Hepatocyte (in vitro differentiated cells): ENCODE measurements around the gene SPINK14. TPM values are rescaled to one million over a fixed set of nuclear protein-coding genes. Genes with fewer than 3 reads are reported as not detected.

Experiments
- DNase-seq: peaks from one replicate; pipeline ENCODE4 v3.0.0-alpha.2; 2016; ENCODE audit warnings: low spot score
- H2AFZ ChIP-seq: fragments of 200-600 bp; sonication (generic); 2 replicates; pipeline ENCODE4 v1.6.0; 2016; ENCODE audit warnings: antibody characterized with exemption, mild to moderate bottlenecking
- H3K27ac ChIP-seq: fragments of 200-600 bp; sonication (generic); 2 replicates; pipeline ENCODE4 v1.5.1; 2016; ENCODE audit warnings: mild to moderate bottlenecking
- H3K27me3 ChIP-seq: fragments of 200-600 bp; sonication (generic); 2 replicates; pipeline ENCODE4 v1.6.1; 2016
- H3K36me3 ChIP-seq: fragments of 200-600 bp; sonication (generic); replicated peaks from 2 replicates; pipeline ENCODE4 v1.5.1; 2016; ENCODE audit warnings: low read depth; ENCODE audit not compliant: insufficient read depth
- H3K4me1 ChIP-seq: fragments of 200-600 bp; sonication (generic); 2 replicates; pipeline ENCODE4 v1.5.1; 2016; ENCODE audit warnings: mild to moderate bottlenecking, moderate library complexity; ENCODE audit not compliant: insufficient read depth
- H3K4me2 ChIP-seq: fragments of 200-600 bp; sonication (generic); 2 replicates; pipeline ENCODE4 v1.6.0; 2016
- H3K4me3 ChIP-seq: fragments of 200-600 bp; sonication (generic); 2 replicates; pipeline ENCODE4 v1.5.1; 2016; ENCODE audit warnings: mild to moderate bottlenecking
- H3K79me2 ChIP-seq: fragments of 200-600 bp; sonication (generic); 2 replicates; pipeline ENCODE4 v1.6.0; 2017; ENCODE audit warnings: mild to moderate bottlenecking
- H3K9me2 ChIP-seq: fragments of 200-600 bp; sonication (generic); replicated peaks from 2 replicates; pipeline ENCODE4 v1.6.0; 2017; ENCODE audit warnings: mild to moderate bottlenecking; ENCODE audit not compliant: insufficient read depth
- H3K9me3 ChIP-seq: fragments of 200-600 bp; sonication (generic); 2 replicates; pipeline ENCODE4 v1.5.1; 2016; ENCODE audit warnings: low read depth, mild to moderate bottlenecking
- H4K20me1 ChIP-seq: fragments of 200-600 bp; sonication (generic); 2 replicates; pipeline ENCODE4 v1.6.0; 2016; ENCODE audit warnings: mild to moderate bottlenecking; ENCODE audit not compliant: insufficient read depth, poor library complexity, severe bottlenecking
- EZH2 ChIP-seq: fragments of 200-600 bp; sonication (generic); IDR thresholded peaks from 2 replicates; pipeline ENCODE4 v1.6.1; 2016; ENCODE audit warnings: antibody characterized with exemption, mild to moderate bottlenecking, borderline replicate concordance
- EZH2phosphoT487 ChIP-seq: fragments of 200-600 bp; sonication (generic); IDR thresholded peaks from one replicate; pipeline ENCODE4 v1.6.1; 2018; ENCODE audit warnings: antibody characterized with exemption, mild to moderate bottlenecking, low read depth, moderate library complexity; ENCODE audit not compliant: unreplicated experiment, severe bottlenecking
- WGBS: methylation state at CpG from one replicate; pipeline ENCODE4 v1.1.6; 2016; ENCODE audit warnings: low lambda C conversion rate; ENCODE audit errors: missing lambda C conversion rate; 5-methylcytosine and 5-hydroxymethylcytosine counted together
- polyA plus RNA-seq: library from polyadenylated mRNA; unstranded; fragments of >200 nt; fragmentation: Nextera tagmentation; extraction: Ambion mirVana; gene quantifications from 2 replicates; pipeline ENCODE4 v1.2.1, GENCODE V29; 2016
- total RNA-seq: library from RNA; depleted of rRNA; stranded (reverse); fragments of >200 nt; gene quantifications from 2 replicates; pipeline ENCODE4 v1.2.3, GENCODE V29; 2014
- TF ChIP-seq, protein P1 (sequence below): fragments of 200-600 bp; sonication (generic); IDR thresholded peaks from 2 replicates; pipeline ENCODE4 v1.5.1; 2016; ENCODE audit warnings: antibody characterized with exemption, mild to moderate bottlenecking; ENCODE audit not compliant: poor library complexity

Gene SPINK14
- total and polyA plus RNA-seq, 2 experiments from 2014 or later, result not detected

DNA sequence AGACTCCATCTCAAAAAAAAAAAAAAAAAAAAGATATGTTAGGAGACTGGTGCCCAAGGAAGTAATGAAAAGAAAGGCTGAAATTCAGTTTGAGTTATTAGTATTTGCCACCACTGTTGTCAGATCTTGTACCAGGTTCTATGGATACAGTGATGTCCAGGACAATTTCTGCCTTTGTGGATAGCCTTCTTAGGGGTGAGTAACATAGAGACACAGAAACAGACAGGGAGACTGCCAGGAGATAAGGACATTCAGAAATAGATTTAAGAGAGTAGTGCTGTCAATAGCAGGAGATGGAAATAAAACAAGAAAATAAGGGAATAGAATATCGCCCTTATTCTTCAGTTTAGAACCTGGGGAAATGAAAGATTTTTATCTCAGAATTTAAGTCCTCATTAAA is 6.3 kb upstream of the SPINK14 start:
- no peak overlapping the region for H3K4me3 ChIP-seq
- TF ChIP-seq EZH2phosphoT487, result no peak
- no peak for TF ChIP-seq EZH2
- TF ChIP-seq, protein P1, sequence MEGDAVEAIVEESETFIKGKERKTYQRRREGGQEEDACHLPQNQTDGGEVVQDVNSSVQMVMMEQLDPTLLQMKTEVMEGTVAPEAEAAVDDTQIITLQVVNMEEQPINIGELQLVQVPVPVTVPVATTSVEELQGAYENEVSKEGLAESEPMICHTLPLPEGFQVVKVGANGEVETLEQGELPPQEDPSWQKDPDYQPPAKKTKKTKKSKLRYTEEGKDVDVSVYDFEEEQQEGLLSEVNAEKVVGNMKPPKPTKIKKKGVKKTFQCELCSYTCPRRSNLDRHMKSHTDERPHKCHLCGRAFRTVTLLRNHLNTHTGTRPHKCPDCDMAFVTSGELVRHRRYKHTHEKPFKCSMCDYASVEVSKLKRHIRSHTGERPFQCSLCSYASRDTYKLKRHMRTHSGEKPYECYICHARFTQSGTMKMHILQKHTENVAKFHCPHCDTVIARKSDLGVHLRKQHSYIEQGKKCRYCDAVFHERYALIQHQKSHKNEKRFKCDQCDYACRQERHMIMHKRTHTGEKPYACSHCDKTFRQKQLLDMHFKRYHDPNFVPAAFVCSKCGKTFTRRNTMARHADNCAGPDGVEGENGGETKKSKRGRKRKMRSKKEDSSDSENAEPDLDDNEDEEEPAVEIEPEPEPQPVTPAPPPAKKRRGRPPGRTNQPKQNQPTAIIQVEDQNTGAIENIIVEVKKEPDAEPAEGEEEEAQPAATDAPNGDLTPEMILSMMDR, result no peak
- H3K36me3 ChIP-seq, result no peaks in the 10 kb centered on the region
- 100% methylated on average over 1 of the region's 1 CpG for WGBS
- no peaks in the 10 kb centered on the region for H3K9me2 ChIP-seq
- no peaks in the 10 kb centered on the region for H3K27me3 ChIP-seq
- no peak overlapping the region for H3K27ac ChIP-seq
- H2AFZ ChIP-seq, result no peak overlapping the region
- no peaks in the 10 kb centered on the region for H3K79me2 ChIP-seq
- H3K4me2 ChIP-seq, result no peak overlapping the region
- no peak for DNase-seq
- H3K9me3 ChIP-seq, result no peaks in the 10 kb centered on the region
- H3K4me1 ChIP-seq, result no peaks in the 10 kb centered on the region
- H4K20me1 ChIP-seq, result no peaks in the 10 kb centered on the region

DNA sequence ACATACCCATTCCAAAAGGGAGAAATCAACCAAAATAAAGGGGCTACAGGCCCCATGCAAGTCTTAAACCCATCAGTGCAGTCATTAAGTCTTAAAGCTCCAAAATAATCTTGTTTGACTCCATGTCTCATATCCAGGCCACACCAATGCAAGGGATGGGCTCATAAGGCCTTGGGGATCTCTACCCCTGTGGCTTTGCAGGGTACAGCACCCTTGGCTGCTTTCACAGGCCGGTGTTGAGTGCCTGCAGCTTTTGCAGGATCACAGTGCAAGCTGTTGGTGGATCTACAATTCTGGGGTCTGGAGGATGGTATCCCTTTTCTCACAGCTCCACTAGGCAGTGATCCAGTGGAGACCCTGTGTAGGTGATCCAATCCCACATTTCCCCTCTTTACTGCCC is 5.0 kb upstream of the SPINK14 start:
- Histone ChIP-seq H2AFZ (no peak overlapping the region), H4K20me1 (no peaks in the 10 kb centered on the region)
- 100% methylated on average over 1 of the region's 1 CpG for WGBS

DNA sequence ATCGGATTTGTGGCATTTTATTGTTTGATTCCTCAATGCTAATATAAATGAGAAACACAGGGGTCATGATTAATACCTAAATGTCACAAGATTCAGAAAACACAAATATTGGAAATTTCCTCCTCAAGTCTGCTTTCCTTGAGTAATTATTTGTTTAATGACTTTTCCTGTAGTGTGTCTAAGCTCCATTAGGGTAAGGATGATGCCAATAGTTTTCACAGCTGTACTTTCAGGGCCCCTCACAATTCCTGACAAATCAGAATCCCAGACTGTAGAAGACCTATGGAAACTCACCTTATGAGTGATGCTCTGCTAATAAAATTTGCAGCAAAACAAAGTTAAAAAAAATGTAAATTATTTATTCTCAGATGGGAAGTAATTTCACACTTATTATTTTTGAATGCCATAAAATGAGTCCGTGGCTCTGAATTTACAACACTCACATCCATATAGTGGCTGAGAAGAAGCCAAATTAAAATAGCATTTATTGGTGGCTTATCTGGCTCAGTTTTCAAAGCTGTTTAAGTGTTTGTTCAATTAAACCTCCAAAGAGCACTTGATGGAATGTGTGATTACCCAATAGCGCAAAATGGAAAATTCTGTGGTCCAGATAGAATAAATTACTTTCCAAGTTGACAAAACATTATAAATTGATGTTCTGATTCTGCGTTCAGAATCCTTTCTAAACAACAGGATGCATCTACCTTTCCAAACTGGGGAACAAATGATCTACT is 1.6 kb upstream of the SPINK14 start:
- TF ChIP-seq, protein P1, result no peak
- no peak for TF ChIP-seq EZH2phosphoT487
- TF ChIP-seq EZH2, result no peak
- Histone ChIP-seq H3K36me3 (no peaks in the 10 kb centered on the region), H3K79me2 (no peaks in the 10 kb centered on the region), H3K27me3 (no peaks in the 10 kb centered on the region), H3K9me2 (no peaks in the 10 kb centered on the region), H3K27ac (no peak overlapping the region), H3K4me2 (no peak overlapping the region), H4K20me1 (no peaks in the 10 kb centered on the region), H3K4me3 (no peak overlapping the region), H3K4me1 (peaks cover 7% of the 10 kb centered on the region), H3K9me3 (no peaks in the 10 kb centered on the region), H2AFZ (no peak overlapping the region)
- 64% methylated on average over 4 of the region's 4 CpGs for WGBS
- DNase-seq, result no peak

More for the DNA sequence above, 5.0 kb upstream of the SPINK14 start:
- no peaks in the 10 kb centered on the region for H3K27me3 ChIP-seq
- H3K27ac ChIP-seq, result no peak overlapping the region
- no peak overlapping the region for H3K4me2 ChIP-seq
- no peaks in the 10 kb centered on the region for H3K9me2 ChIP-seq
- no peaks in the 10 kb centered on the region for H3K36me3 ChIP-seq
- TF ChIP-seq, protein P1, result no peak
- DNase-seq, result no peak
- H3K79me2 ChIP-seq, result no peaks in the 10 kb centered on the region
- no peaks in the 10 kb centered on the region for H3K4me1 ChIP-seq
- no peaks in the 10 kb centered on the region for H3K9me3 ChIP-seq
- H3K4me3 ChIP-seq, result no peak overlapping the region
